ENCODE results near the gene SAPCD2.

DNA sequence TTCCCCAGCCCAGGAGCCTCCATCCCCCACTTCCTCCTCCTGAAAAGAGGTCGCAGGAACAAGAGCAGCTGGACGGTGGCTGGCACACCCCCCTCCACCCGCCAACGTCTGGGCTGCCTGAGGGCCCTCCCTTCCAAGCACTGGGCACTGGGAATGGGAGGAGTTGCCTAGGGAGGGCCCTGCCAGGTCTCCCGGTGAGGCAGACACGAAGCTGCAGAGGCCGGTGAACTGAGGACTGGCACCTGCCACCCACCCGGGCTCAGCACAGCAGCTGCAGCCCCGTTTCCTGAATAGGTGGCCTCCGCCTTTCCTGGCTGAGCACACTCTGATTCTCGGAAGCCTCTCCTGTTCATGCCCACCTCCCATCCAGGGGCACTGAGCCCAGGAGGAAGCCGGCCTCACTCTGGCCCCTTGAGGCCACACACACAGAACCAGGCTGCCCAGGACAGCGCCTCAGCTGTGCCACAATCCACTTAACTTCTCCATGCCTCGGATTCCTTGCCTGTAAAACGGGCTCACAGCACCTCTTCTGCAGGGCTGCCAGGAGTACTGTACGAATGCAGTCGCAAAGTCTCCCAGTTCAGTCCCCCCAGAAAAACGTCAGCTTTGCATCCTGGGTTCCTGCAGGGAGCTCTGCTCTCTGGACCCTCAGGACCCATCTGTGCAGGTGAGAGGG lies 25.7 kb downstream of the SAPCD2 start:
- TF ChIP-seq, protein P1, sequence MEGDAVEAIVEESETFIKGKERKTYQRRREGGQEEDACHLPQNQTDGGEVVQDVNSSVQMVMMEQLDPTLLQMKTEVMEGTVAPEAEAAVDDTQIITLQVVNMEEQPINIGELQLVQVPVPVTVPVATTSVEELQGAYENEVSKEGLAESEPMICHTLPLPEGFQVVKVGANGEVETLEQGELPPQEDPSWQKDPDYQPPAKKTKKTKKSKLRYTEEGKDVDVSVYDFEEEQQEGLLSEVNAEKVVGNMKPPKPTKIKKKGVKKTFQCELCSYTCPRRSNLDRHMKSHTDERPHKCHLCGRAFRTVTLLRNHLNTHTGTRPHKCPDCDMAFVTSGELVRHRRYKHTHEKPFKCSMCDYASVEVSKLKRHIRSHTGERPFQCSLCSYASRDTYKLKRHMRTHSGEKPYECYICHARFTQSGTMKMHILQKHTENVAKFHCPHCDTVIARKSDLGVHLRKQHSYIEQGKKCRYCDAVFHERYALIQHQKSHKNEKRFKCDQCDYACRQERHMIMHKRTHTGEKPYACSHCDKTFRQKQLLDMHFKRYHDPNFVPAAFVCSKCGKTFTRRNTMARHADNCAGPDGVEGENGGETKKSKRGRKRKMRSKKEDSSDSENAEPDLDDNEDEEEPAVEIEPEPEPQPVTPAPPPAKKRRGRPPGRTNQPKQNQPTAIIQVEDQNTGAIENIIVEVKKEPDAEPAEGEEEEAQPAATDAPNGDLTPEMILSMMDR (IDR thresholded peaks at IDR 0.05), result no peak
- no peak for TF ChIP-seq POLR2A (IDR thresholded peaks at IDR 0.05)
